HUES48 (cell line): Measurements from ENCODE around the gene HES5.

Experiments used
- H3K27ac ChIP-seq: one replicate; pipeline ENCODE4 v1.7.0; 2013; ENCODE audit warnings: low read depth, low read length, inconsistent platforms
- H3K27me3 ChIP-seq: 2 replicates; pipeline ENCODE4 v1.6.1; 2013; ENCODE audit warnings: mild to moderate bottlenecking, low read length; ENCODE audit not compliant: control insufficient read depth, insufficient read depth
- H3K36me3 ChIP-seq: 2 replicates; pipeline ENCODE4 v1.6.1; 2013; ENCODE audit warnings: low read length; ENCODE audit not compliant: control insufficient read depth, insufficient read depth
- H3K4me1 ChIP-seq: 2 replicates; pipeline ENCODE4 v1.6.1; 2013; ENCODE audit warnings: mild to moderate bottlenecking, low read length; ENCODE audit not compliant: control insufficient read depth, insufficient read depth
- H3K4me3 ChIP-seq: 2 replicates; pipeline ENCODE4 v1.5.1; 2013; ENCODE audit warnings: mild to moderate bottlenecking, low read depth, low read length
- H3K9ac ChIP-seq: 2 replicates; pipeline ENCODE4 v1.6.1; 2013; ENCODE audit warnings: mild to moderate bottlenecking, low read depth, low read length, moderate library complexity
- H3K9me3 ChIP-seq: 2 replicates; pipeline ENCODE4 v1.6.1; 2013; ENCODE audit warnings: low read length; ENCODE audit not compliant: control insufficient read depth, insufficient read depth

Gene HES5

GRCh38 chr1:2535981-2536380 is 5.9 kb upstream of the HES5 start:
- H3K4me3 ChIP-seq, result no peak overlapping the region
- H3K36me3 ChIP-seq, result no peaks in the 10 kb centered on the region
- no peak overlapping the region for H3K9ac ChIP-seq
- H3K27me3 ChIP-seq, result peaks cover 76% of the 10 kb centered on the region
- no peak overlapping the region for H3K27ac ChIP-seq
- H3K9me3 ChIP-seq, result no peaks in the 10 kb centered on the region
- peaks cover 14% of the 10 kb centered on the region for H3K4me1 ChIP-seq

- H3K9me3 ChIP-seq, result no peaks in the 10 kb centered on the region
- H3K27me3 ChIP-seq, result peaks cover 80% of the 10 kb centered on the region
- H3K4me3 ChIP-seq, result no peak overlapping the region
- H3K27ac ChIP-seq, result no peak overlapping the region
- H3K4me1 ChIP-seq, result peaks cover 14% of the 10 kb centered on the region
- H3K9ac ChIP-seq, result no peak overlapping the region
- no peaks in the 10 kb centered on the region for H3K36me3 ChIP-seq
These were observed 5.4 kb upstream of the HES5 start for GRCh38 chr1:2535455-2535854.

- Histone ChIP-seq H3K9ac (no peak overlapping the region), H3K36me3 (no peaks in the 10 kb centered on the region), H3K4me3 (peak overlapping the region; percentile 27; the same call in 1 of the 2 replicates), H3K27me3 (peaks cover 86% of the 10 kb centered on the region), H3K9me3 (no peaks in the 10 kb centered on the region), H3K27ac (peak overlapping the region; percentile 37), H3K4me1 (peaks cover 14% of the 10 kb centered on the region)
These were observed 4.8 kb upstream of the HES5 start for GRCh38 chr1:2534687-2535441.

GRCh38 chr1:2534315-2534686 is 4.2 kb upstream of the HES5 start:
- peaks cover 14% of the 10 kb centered on the region for H3K4me1 ChIP-seq

GRCh38 chr1:2533365-2533764 is 3.3 kb upstream of the HES5 start:
- Histone ChIP-seq H3K27ac (no peak overlapping the region), H3K27me3 (peaks cover 90% of the 10 kb centered on the region), H3K4me3 (no peak overlapping the region), H3K9ac (no peak overlapping the region), H3K36me3 (no peaks in the 10 kb centered on the region), H3K9me3 (no peaks in the 10 kb centered on the region), H3K4me1 (peaks cover 22% of the 10 kb centered on the region)

More at GRCh38 chr1:2534315-2534686, 4.2 kb upstream of the HES5 start:
- no peaks in the 10 kb centered on the region for H3K36me3 ChIP-seq
- H3K9ac ChIP-seq, result no peak overlapping the region
- no peak overlapping the region for H3K27ac ChIP-seq
- H3K4me3 ChIP-seq, result no peak overlapping the region
- peaks cover 88% of the 10 kb centered on the region for H3K27me3 ChIP-seq
- H3K9me3 ChIP-seq, result no peaks in the 10 kb centered on the region

- no peak overlapping the region for H3K9ac ChIP-seq
- no peaks in the 10 kb centered on the region for H3K36me3 ChIP-seq
- no peaks in the 10 kb centered on the region for H3K9me3 ChIP-seq
- H3K4me1 ChIP-seq, result peaks cover 22% of the 10 kb centered on the region
- peaks cover 90% of the 10 kb centered on the region for H3K27me3 ChIP-seq
- no peak overlapping the region for H3K27ac ChIP-seq
- no peak overlapping the region for H3K4me3 ChIP-seq
These were observed 2.6 kb upstream of the HES5 start for GRCh38 chr1:2532485-2533160.

GRCh38 chr1:2530513-2531361 is 674 bp upstream of the HES5 start:
- H3K4me1 ChIP-seq, result peaks cover 26% of the 10 kb centered on the region
- no peaks in the 10 kb centered on the region for H3K36me3 ChIP-seq
- peaks cover 86% of the 10 kb centered on the region for H3K27me3 ChIP-seq
- no peak overlapping the region for H3K9ac ChIP-seq
- peak overlapping the region; percentile 52; the same call in 1 of the 2 replicates for H3K4me3 ChIP-seq
- H3K9me3 ChIP-seq, result no peaks in the 10 kb centered on the region
- H3K27ac ChIP-seq, result no peak overlapping the region

GRCh38 chr1:2528966-2529783 is 888 bp downstream of the HES5 start:
- Histone ChIP-seq H3K36me3 (no peaks in the 10 kb centered on the region), H3K4me1 (peaks cover 26% of the 10 kb centered on the region), H3K27me3 (peaks cover 71% of the 10 kb centered on the region), H3K9me3 (no peaks in the 10 kb centered on the region), H3K27ac (no peak overlapping the region), H3K4me3 (peak overlapping the region; percentile 52; the same call in 1 of the 2 replicates), H3K9ac (no peak overlapping the region)

- H3K4me1 ChIP-seq, result peaks cover 32% of the 10 kb centered on the region
- H3K27ac ChIP-seq, result no peak overlapping the region
- no peaks in the 10 kb centered on the region for H3K36me3 ChIP-seq
- no peak overlapping the region for H3K9ac ChIP-seq
- H3K9me3 ChIP-seq, result no peaks in the 10 kb centered on the region
- no peak overlapping the region for H3K4me3 ChIP-seq
- peaks cover 65% of the 10 kb centered on the region for H3K27me3 ChIP-seq
These were observed 1.5 kb downstream of the HES5 start for GRCh38 chr1:2528611-2528965.

- Histone ChIP-seq H3K27me3 (peaks cover 60% of the 10 kb centered on the region), H3K9me3 (no peaks in the 10 kb centered on the region), H3K4me3 (no peak overlapping the region), H3K36me3 (peaks cover under 1% of the 10 kb centered on the region; the same call in 1 of the 2 replicates), H3K4me1 (peaks cover 35% of the 10 kb centered on the region), H3K27ac (no peak overlapping the region), H3K9ac (no peak overlapping the region)
These were observed 2.0 kb downstream of the HES5 start for GRCh38 chr1:2528016-2528415.
